GM18499 (cell line): Measurements from ENCODE around the gene SULT1A2.
"Not testable (repeated sequence)": the region's sequence is repeated elsewhere in the genome, so short reads cannot be mapped to it uniquely, and the experiment has no call there.

Experiments used
- ATAC-seq: cut with Tn5 transposase; IDR thresholded peaks from one replicate; pipeline ENCODE4 v1.9.1; 2021; ENCODE audit warnings: moderate number of reproducible peaks; ENCODE audit not compliant: insufficient read depth, unreplicated experiment

The SULT1A2 gene

GRCh38 chr16:28592511-28592910, 4.3 kb downstream of the SULT1A2 start:
- ATAC-seq, result no peak

GRCh38 chr16:28591355-28591754, 5.5 kb downstream of the SULT1A2 start:
- ATAC-seq, result no peak

GRCh38 chr16:28590384-28591340, 6.2 kb downstream of the SULT1A2 start:
- ATAC-seq, result no peak

GRCh38 chr16:28589930-28590329, 6.9 kb downstream of the SULT1A2 start:
- ATAC-seq, result no peak

- ATAC-seq, result no peak
Measured at GRCh38 chr16:28589069-28589468, 7.8 kb downstream of the SULT1A2 start.

- no peak for ATAC-seq
Measured at GRCh38 chr16:28587386-28587785, 9.5 kb downstream of the SULT1A2 start.

- no peak for ATAC-seq
Measured at GRCh38 chr16:28586466-28586865, 10.4 kb downstream of the SULT1A2 start.

GRCh38 chr16:28585674-28586073, 11.2 kb downstream of the SULT1A2 start:
- no peak for ATAC-seq

GRCh38 chr16:28580726-28581315, 16.0 kb downstream of the SULT1A2 start:
- no peak for ATAC-seq

- ATAC-seq, result no peak
Measured at GRCh38 chr16:28575446-28576109, 21.3 kb downstream of the SULT1A2 start.

- no peak for ATAC-seq
Measured at GRCh38 chr16:28574925-28575324, 21.9 kb downstream of the SULT1A2 start.

GRCh38 chr16:28573738-28574718, 22.8 kb downstream of the SULT1A2 start:
- ATAC-seq, result no peak

GRCh38 chr16:28572696-28573510, 23.9 kb downstream of the SULT1A2 start:
- no peak for ATAC-seq

- no peak for ATAC-seq
Measured at GRCh38 chr16:28569968-28570752, 26.7 kb downstream of the SULT1A2 start.

GRCh38 chr16:28569021-28569420, 27.8 kb downstream of the SULT1A2 start:
- no peak for ATAC-seq

- no peak for ATAC-seq
Measured at GRCh38 chr16:28567292-28567691, 29.6 kb downstream of the SULT1A2 start.

- ATAC-seq, result not testable (repeated sequence)
Measured at GRCh38 chr16:28566233-28566925, 30.5 kb downstream of the SULT1A2 start.

GRCh38 chr16:28563218-28563617, 33.6 kb downstream of the SULT1A2 start:
- ATAC-seq, result no peak
